ENCODE measurements around the gene ZP1. TPM values are rescaled to one million over a fixed set of nuclear protein-coding genes. Genes with fewer than 3 reads are reported as not detected.

Gene ZP1
- total RNA-seq, 4 donors from 2014 or later = 2.1 TPM; not detected in 3

DNA sequence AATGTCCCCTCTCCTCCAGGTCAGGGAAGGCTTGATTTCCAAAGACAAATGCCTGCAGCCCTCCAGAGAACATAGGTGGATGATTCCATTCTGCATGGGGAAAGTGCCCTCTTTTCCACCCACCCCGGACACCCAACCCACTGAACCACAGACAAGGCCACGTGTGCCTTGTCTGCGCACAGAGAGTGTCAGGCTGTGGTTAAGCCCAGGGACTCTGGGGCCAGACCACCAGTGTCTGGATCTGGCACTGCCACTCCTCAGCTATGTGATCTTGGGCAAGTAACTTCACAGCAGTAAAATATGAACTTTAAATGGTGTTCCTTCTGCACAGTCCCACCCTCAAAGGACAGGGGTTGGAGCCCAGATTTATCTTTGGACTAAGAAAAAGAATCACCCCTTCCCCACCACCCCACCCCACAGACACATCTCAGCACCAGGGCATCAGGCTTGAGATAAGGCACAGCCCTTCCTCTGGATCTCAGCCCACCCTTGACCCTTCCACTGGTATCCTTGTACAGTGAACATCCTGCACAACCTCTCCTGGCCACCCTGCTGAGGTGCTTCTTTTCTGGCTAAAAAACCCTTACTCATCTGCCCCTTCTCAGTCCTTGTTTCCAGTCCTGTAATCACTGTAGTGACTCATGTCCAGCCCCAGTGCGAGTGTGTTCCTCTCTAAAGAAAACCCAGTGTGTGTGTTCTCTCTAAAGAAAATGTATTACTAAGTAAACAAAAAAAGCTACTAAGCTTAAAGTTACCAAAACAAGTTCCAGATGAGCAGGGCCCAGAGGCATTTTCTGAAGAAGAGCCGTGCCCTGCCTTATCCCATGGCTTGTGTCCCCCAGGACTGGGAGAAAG is 9.7 kb upstream of the ZP1 start:
- Histone ChIP-seq H3K9me3 (no peaks in the 10 kb centered on the region), H3K36me3 (peaks cover 0 to 4% (median 0%) of the 10 kb centered on the region in 3 donors), H3K4me3 (no peak overlapping the region), H3K27me3 (no peaks in the 10 kb centered on the region), H3K27ac (peak overlapping the region in 1 of 4 donors; percentile 12), H3K4me1 (no peaks in the 10 kb centered on the region)
- DNase-seq = peak in 1 of 3 donors; percentile 7
- no peak for TF ChIP-seq POLR2A (IDR thresholded peaks at IDR 0.05)
- TF ChIP-seq, protein P1, sequence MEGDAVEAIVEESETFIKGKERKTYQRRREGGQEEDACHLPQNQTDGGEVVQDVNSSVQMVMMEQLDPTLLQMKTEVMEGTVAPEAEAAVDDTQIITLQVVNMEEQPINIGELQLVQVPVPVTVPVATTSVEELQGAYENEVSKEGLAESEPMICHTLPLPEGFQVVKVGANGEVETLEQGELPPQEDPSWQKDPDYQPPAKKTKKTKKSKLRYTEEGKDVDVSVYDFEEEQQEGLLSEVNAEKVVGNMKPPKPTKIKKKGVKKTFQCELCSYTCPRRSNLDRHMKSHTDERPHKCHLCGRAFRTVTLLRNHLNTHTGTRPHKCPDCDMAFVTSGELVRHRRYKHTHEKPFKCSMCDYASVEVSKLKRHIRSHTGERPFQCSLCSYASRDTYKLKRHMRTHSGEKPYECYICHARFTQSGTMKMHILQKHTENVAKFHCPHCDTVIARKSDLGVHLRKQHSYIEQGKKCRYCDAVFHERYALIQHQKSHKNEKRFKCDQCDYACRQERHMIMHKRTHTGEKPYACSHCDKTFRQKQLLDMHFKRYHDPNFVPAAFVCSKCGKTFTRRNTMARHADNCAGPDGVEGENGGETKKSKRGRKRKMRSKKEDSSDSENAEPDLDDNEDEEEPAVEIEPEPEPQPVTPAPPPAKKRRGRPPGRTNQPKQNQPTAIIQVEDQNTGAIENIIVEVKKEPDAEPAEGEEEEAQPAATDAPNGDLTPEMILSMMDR (IDR thresholded peaks at IDR 0.05) = no peak

DNA sequence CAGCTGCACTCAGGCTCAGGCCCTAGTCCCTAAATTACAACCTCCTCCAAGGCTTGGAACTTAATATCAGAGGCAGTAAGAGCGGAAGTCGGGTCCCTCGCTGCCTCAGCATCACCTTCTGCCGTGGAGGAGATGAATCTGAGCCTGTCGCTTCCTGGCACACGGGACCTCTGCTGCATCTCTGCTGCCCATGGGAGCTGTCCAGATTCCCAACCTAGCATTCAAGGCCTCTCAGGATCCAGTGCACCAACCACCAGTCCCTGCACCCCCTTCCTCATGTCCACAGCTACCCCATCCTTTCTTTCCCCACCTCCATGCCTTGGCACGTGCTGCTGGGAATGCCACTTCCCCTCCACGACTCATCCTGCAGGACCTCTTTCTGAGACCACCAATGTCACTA is 9.1 kb upstream of the ZP1 start:
- no peaks in the 10 kb centered on the region for H3K4me1 ChIP-seq
- no peak overlapping the region for H3K4me3 ChIP-seq
- DNase-seq = peak in 1 of 3 donors; percentile 32
- H3K27me3 ChIP-seq = no peaks in the 10 kb centered on the region
- no peaks in the 10 kb centered on the region for H3K36me3 ChIP-seq
- peak overlapping the region in 1 of 4 donors; percentile 12 for H3K27ac ChIP-seq
- no peaks in the 10 kb centered on the region for H3K9me3 ChIP-seq
- TF ChIP-seq, protein P1 (IDR thresholded peaks at IDR 0.05) = no peak
- no peak for TF ChIP-seq POLR2A (IDR thresholded peaks at IDR 0.05)

- Histone ChIP-seq H3K4me3 (no peak overlapping the region), H3K27me3 (no peaks in the 10 kb centered on the region), H3K4me1 (no peaks in the 10 kb centered on the region), H3K36me3 (no peaks in the 10 kb centered on the region), H3K27ac (no peak overlapping the region), H3K9me3 (no peaks in the 10 kb centered on the region)
- DNase-seq = peak in 1 of 3 donors; percentile 30
- TF ChIP-seq, protein P1 (IDR thresholded peaks at IDR 0.05) = no peak
- no peak for TF ChIP-seq POLR2A (IDR thresholded peaks at IDR 0.05)
These were observed 8.4 kb upstream of the ZP1 start for GRCh38 chr11:60858731-60859464.

GRCh38 chr11:60859616-60860250 is 7.6 kb upstream of the ZP1 start:
- Histone ChIP-seq H3K4me1 (no peaks in the 10 kb centered on the region), H3K27me3 (no peaks in the 10 kb centered on the region), H3K4me3 (no peak overlapping the region), H3K9me3 (no peaks in the 10 kb centered on the region), H3K27ac (no peak overlapping the region), H3K36me3 (no peaks in the 10 kb centered on the region)
- TF ChIP-seq, protein P1 (IDR thresholded peaks at IDR 0.05) = no peak
- TF ChIP-seq POLR2A (IDR thresholded peaks at IDR 0.05) = no peak
- peak in 1 of 3 donors; percentile 7 for DNase-seq

DNA sequence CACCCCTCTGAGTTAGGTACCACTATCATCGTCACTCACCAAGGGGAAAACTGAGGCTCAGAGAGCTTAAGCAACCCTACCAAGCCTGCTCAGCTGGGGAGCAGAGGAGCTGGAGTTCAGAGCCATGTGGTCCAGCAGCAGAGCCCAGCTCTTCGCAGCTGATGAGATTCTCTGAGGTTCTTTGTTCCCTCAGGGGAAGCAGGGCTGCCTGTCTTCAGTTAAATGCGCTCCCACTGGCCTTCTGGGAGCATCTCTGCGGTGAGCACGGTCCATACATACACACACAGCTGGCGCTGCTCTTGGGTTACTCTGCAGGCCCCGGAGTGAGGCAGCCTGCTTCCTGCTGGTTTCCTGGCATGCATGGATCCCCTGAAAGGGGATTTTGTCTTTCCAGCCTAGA is 6.4 kb upstream of the ZP1 start:
- no peaks in the 10 kb centered on the region for H3K4me1 ChIP-seq
- no peaks in the 10 kb centered on the region for H3K27me3 ChIP-seq
- H3K27ac ChIP-seq = no peak overlapping the region
- H3K36me3 ChIP-seq = no peaks in the 10 kb centered on the region
- DNase-seq = peak in 1 of 3 donors; percentile 7
- no peak overlapping the region for H3K4me3 ChIP-seq
- TF ChIP-seq, protein P1 (IDR thresholded peaks at IDR 0.05) = no peak
- TF ChIP-seq POLR2A (IDR thresholded peaks at IDR 0.05) = no peak
- H3K9me3 ChIP-seq = no peaks in the 10 kb centered on the region

Measured in Peyer's patch (tissue), 4 donors.